Right forelimb (tissue), 1 donor: Measurements from ENCODE around the gene ALKBH5.

Experiments used
- DNase-seq: peaks from one replicate; pipeline ENCODE4 v3.0.0-alpha.2; 2018

The ALKBH5 gene

DNA sequence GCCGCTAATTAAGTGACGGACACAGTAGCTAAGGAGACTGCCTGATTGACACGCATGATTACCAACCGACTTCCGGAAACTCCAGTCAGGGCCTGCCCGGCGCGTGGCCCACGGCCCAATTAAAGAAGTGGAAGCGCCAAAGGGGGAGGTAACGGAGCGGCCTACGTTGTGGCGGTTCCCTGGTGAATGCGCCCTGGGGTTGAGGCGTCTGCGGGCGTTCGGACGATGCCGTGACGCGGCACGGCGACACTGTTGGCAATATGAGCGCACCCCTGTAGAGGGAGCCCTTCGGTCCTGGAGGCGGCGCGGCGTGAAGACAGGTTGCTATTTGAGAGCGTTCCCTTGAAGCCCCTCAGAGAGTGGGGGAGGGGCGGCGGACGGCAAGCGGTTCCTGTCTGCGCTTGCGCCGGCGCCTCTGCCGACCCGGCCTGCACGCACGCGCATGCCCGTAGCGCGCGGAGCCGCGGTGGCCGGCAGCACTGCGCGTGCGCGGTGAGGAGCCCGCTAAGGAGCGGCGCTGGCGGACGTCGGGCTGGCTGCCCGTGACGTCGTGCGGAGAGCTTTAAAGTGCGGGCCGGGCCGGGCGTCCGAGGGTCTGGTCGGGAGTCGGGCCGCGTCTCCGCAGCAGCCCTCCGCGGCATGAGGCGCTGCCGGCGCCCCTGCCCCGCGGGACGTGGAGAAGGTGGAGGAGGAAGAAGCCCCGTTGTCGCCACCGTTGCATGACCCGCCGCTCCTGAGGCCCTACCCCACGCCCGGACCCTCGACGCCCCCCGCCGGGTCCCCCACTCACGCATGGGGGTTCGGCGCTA, at the start of gene ALKBH5:
Gene ALKBH5 (plus strand): TSS at position 495 of the 809 bp plus-strand sequence. CDS start 416 bp downstream, outside the sequence.
- peak; percentile 98 for DNase-seq

GRCh38 chr17:18136357-18136756, 47.3 kb upstream of the ALKBH5 start:
- no peak for DNase-seq

- no peak for DNase-seq
Measured at GRCh38 chr17:18138065-18138749, 45.4 kb upstream of the ALKBH5 start.

DNA sequence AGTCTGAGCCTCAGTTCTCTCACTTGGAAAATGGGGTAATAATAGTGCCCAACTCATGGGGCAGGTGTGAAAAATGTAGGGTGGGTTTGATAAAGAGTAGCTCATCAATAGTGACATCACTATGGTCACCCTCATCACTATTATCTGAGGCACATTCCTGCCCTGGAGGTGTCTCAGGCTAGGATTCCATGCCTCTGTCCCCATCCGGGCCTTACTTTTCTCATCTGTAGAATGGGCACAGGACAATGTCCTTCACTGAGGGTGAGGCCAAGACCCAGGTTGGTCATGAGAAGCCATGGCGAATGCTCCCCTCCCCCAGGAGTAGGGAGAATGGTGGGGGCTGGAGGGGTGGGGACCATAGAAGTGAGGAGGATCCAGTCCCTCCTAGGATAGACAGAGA, 44.5 kb upstream of the ALKBH5 start:
- DNase-seq: no peak

DNA sequence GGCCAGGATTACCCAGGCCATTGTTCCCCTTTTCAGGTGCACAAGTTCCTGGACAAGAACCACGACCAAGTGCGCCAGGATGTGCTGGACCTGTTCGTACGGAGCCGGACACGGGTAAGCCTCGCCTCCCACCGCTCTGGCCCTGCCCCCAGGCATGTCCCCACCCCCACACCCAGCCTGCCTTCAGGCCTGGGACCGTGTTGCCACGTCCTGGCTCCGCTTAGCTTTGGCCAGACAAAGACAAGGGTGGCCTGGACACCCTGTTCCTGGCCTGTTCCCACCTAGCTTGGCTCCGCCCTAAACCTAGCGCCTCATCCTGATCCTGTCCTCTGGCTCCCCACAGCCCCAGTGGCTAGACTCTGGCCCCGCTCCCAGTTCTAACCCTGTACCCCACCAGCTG, 44.1 kb upstream of the ALKBH5 start:
- no peak for DNase-seq

- DNase-seq: no peak
Measured at GRCh38 chr17:18139949-18140348, 43.7 kb upstream of the ALKBH5 start.

DNA sequence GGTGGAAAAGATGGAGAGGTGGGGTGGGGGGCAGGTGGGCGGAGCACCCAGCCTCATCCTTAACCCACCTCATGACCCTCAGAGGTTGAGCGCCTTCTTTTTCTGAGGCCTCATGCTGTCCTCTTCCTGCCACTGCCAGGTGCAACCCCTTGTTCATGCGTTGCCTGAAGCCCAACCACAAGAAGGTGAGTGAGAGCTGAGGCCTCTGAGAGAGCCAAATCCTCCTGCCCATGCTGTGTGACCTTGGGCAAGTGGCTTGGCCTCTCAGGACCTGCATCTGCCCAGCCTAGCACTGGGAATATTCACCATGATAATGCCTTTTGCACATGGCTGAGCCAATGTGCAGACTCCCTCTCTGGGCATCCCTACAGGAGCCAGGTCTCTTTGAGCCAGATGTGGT, 43.0 kb upstream of the ALKBH5 start:
- DNase-seq: no peak

DNA sequence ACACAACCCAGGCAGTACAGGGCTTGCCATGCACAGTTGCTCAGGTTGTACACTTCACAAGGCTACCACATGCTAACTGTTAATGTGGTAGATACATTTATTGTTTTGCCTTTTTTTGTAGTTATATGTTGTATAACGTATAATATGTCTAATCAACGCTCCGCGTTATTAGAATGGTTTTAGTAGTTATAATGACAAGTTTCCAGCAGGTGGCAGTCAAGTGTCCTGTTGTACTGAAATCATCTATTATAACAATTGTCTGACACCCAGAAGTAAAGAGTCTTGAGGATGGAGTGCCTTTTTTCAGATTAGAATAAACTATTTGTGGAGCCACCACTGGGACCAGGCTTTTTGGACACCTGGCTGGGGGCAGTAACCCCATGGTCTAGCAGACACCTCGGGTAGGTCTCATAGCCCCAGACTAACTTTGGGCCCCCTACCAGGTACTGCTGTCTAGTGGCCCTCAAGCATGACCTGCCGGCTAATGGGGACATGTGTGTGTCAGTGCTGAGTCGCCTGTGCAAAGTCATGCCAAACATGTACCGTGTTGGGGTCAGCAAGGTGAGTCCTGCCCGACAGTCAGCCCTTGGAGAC, 42.3 kb upstream of the ALKBH5 start:
- DNase-seq: no peak

GRCh38 chr17:18142417-18142816, 41.2 kb upstream of the ALKBH5 start:
- no peak for DNase-seq

- no peak for DNase-seq
Measured at GRCh38 chr17:18143044-18143936, 40.3 kb upstream of the ALKBH5 start.

- DNase-seq: no peak
Measured at GRCh38 chr17:18144261-18144660, 39.4 kb upstream of the ALKBH5 start.

DNA sequence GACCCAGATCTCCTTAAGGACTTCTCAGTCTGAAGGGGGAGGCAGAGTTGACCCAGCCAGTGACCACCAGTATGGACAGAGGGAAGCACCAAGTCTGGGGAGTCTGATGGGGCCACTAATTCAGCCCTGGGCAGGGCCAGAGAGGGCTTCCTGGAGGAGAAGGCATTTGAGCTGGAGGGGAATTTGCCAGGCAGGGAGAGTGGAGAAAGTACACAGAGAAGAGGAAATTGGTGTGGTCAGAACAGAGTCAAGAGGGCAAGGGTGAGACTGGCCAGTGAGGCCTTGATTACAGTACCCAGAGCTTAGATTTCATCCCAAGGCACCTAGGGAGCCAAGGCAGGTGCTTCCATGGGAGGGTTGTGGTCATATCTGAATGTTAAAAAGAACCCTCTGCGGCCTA, 38.8 kb upstream of the ALKBH5 start:
- no peak for DNase-seq

DNA sequence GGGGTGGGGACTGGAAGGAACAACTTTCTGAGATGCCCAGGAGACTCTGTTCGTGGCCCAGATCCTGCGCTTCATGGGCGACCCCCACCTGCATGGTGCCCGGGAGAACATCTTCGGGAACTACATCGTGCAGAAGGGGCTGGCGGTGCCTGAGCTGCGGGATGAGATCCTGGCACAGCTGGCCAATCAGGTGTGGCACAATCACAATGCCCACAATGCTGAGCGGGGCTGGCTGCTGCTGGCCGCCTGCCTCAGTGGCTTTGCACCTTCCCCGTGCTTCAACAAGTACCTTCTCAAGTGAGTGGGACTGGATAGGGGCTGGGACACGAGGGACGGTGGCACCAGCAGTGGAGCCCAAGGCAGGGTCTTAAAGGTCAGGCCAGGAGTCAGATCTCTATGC, 37.8 kb upstream of the ALKBH5 start:
- no peak for DNase-seq

- no peak for DNase-seq
Measured at GRCh38 chr17:18146259-18146658, 37.4 kb upstream of the ALKBH5 start.

GRCh38 chr17:18146980-18147379, 36.6 kb upstream of the ALKBH5 start:
- DNase-seq: no peak

- DNase-seq: no peak
Measured at GRCh38 chr17:18148586-18148985, 35.0 kb upstream of the ALKBH5 start.

GRCh38 chr17:18151290-18151689, 32.3 kb upstream of the ALKBH5 start:
- no peak for DNase-seq

DNA sequence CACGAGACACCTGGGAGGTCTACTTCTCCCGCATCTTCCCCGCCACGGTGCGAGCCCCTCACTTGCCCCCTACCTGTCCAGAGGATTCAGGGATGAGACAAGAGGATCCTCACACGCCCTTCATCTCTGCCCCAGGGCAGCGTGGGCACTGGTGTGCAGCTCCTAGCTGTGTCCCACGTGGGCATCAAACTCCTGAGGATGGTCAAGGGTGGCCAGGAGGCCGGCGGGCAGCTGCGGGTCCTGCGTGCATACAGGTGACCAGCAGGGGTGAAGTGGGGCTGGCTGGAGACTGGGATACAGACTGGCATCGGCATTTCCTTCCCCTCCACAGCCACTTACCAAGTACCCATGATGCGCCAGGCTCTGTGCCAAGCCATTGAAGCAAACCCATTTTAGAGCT, 28.4 kb upstream of the ALKBH5 start:
- no peak for DNase-seq

GRCh38 chr17:18156171-18156975, 27.3 kb upstream of the ALKBH5 start:
- DNase-seq: no peak

DNA sequence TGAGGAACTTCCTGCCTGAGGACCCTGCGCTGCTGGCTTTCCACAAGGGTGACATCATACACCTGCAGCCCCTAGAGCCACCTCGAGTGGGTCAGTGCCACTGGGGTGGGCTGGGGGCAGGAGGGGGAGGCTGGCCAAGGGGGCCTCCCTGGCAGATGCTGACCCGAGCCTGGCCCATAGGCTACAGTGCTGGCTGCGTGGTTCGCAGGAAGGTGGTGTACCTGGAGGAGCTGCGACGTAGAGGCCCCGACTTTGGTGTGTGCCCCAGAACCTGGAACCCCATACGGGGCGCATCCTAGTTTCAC, 26.7 kb upstream of the ALKBH5 start:
- DNase-seq: no peak

DNA sequence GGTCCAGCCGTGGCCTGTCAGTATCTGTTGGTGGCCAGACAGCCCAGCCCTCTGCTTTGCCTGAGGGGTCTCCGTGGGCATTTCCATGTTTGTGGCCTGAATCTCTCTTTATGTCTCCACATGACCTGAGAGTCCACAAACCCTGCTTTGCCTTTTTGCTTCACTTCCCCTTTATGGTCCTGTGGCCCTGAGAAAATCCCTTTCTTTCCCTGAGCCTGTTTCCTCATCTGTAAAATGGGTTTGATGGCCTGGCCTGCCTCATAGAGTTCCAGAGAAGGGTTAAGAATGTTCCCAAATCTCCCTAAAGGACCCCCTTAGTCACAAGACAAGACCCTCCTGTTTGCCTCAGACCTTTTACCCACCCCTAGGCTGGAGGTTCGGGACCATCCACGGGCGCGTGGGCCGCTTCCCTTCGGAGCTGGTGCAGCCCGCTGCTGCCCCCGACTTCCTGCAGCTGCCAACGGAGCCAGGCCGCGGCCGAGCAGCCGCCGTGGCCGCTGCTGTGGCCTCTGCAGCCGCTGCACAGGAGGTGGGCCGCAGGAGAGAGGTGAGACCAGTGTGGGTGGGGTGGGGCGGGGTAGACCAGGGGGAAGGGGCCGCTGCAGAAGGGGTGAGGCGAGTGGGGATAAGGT, 26.2 kb upstream of the ALKBH5 start:
- no peak for DNase-seq
